Astrocyte of the spinal cord (primary cell): ENCODE results near the gene SLC6A1.

Experiments used
- DNase-seq: peaks from one replicate; pipeline ENCODE4 v3.0.0; 2011; ENCODE audit warnings: low read depth, low spot score
- H3K4me3 ChIP-seq: 2 replicates; pipeline ENCODE4 v1.5.1; 2011; ENCODE audit warnings: low read depth, mild to moderate bottlenecking, low read length, moderate library complexity
- CTCF ChIP-seq: IDR thresholded peaks from 2 replicates; pipeline ENCODE4 v1.5.1; 2012; ENCODE audit warnings: low read depth, mild to moderate bottlenecking, low read length, inconsistent platforms
- in situ Hi-C: cut with HindIII; loops from 2 replicates; pipeline ENCODE4 v1.10.0; 2017; ENCODE audit warnings: low sequenced_read_pairs

Gene SLC6A1

DNA sequence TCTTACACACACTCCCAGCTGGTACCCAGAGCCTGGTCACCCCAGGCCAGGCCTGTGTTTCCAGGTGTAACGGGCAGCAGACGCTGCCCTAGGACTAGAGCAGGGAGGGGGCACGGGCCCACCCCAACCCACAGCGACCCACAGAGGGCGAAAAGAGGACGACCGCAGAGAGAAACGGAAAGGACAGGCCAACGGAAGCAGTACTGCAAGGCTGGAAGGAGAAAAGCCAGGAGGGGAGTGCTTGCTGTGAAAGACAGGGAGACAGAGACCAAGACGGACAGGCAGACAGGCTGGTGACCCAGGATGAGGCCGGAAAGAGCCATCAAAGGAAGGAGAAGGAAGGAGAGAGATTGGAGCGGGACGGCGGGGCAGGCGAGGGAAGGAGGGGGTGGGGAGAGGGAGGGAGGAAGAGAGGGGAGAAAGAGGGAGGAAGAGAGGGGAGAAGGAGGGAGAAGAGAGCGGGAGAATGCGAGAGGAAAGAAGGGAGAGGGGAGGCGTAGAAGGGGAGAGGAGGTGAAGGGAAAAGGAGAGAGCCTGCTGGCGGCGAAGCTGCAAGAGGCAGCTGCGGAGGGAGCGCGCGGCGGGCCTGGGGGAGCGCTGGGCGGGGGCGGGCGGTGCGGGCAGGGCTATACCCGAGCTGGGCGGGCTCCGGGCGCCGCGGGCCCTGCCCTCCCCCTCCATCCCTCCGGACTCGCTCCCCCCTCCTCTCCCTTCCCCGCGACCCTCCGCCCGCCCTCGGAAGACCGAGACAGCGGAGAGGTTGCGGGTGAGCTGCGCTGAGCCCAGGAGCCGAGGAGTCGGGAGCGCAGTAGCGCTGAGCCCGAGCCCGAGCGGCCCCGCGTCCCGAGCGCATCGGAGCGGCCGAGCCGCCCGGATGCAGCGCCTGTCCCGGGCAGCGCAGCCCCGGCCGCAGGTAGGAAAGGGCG lies at the start of gene SLC6A1:
Gene SLC6A1, plus strand, starts transcription at position 732 of the 926 bp plus-strand sequence. CDS start 24,464 bp downstream, outside the sequence.
- in situ Hi-C loops, result no loop called here
- H3K4me3 ChIP-seq, result peak within 1 kb of the TSS; percentile 18
- DNase-seq, result no peak
- TF ChIP-seq CTCF, result no peak

GRCh38 chr3:10944866-10945265 lies 47.7 kb upstream of the SLC6A1 start:
- no peak for DNase-seq
- H3K4me3 ChIP-seq, result no peak overlapping the region
- in situ Hi-C loops, result no loop called here
- TF ChIP-seq CTCF, result no peak

GRCh38 chr3:10945683-10946287 lies 46.8 kb upstream of the SLC6A1 start:
- in situ Hi-C loops, result no loop called here
- peak; percentile 22 for DNase-seq
- no peak overlapping the region for H3K4me3 ChIP-seq
- peak; percentile 91 for TF ChIP-seq CTCF

DNA sequence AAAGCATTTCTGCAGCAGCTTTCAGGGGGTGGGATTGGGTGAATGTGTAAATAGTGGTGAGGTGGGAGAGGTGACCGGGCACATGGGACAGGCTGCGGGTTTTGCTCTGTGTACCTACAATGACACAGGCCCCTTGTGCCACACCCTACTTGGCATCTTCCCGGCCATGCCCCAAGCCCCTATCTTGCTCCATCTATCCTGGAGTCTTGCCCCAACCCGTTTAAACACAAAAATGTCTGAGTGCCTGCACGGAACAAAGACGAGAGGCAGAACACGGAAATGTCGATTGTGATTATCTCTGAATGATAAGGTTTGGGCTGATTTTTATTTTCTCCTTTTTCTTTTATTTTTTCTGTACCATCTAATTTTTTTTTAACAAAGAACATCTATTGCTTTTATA lies 46.0 kb upstream of the SLC6A1 start:
- TF ChIP-seq CTCF, result no peak
- in situ Hi-C loops, result no loop called here
- no peak overlapping the region for H3K4me3 ChIP-seq
- no peak for DNase-seq

DNA sequence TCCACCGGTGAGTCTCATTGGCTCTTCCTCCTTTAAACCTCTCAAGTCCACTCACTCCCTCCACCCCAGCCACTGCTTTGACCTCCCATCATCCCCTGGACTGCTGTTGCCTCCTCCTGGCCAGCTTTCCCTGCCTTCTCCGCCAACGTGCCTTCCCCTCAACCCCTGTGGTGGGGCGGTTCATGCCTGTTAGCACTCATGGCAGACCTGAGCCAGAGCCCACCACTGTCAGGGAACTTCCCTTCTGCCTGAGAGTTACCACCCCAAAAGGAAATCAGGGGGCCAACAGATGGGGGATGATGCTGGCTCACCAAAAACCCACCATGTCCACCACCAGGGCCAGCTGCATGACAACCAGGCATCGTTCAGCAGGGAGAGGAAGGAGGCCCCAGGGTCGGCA lies 44.2 kb upstream of the SLC6A1 start:
- in situ Hi-C loops, result no loop called here
- TF ChIP-seq CTCF, result no peak
- no peak overlapping the region for H3K4me3 ChIP-seq
- DNase-seq, result no peak

- no peak for TF ChIP-seq CTCF
- no peak for DNase-seq
- no peak overlapping the region for H3K4me3 ChIP-seq
- in situ Hi-C loops, result no loop called here
Observed at GRCh38 chr3:10949197-10949596, 43.4 kb upstream of the SLC6A1 start.
